ENCODE measurements around the gene CREB3L2. TPM values are rescaled to one million over a fixed set of nuclear protein-coding genes. Genes with fewer than 3 reads are reported as not detected.

Gene CREB3L2
- total RNA-seq, 4 donors from 2014 or later, result 2.8 to 12.0 (median 5.4) TPM

DNA sequence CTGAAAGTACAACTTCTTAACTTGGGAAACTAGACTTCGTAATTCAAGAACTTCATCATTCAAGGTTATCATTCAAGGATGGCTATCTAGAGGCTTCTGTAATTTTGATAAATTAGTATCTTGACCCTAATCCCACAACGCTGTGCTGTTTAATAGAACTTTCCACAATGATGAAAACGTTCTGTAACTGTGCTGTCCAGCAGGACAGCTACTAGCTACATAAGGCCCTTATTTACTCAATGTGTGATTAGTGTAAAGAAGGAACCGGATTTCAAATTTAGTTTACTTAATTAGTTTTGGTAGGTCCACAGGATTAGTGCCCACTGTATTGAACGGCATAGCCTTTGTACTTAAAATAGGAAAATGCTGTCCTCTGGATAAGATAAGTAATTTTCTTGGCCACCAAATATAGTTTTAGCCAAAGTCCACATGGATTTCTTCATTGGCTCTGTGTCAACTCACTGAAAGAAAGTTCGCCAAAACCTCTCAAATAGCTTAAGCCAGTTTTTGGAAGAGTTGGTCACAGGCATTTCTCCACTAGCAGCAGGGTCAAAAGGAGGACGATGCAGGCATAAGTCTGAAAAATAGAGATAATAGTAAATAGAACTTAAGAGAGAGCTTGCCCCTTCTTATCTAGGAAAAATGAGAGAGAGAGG is 172.4 kb downstream of the CREB3L2 start:
- in situ Hi-C loops (cut with MboI; ENCODE audit: low sequenced_read_pairs in 4 of 4), result no loop called here
- no peak for DNase-seq
- H3K27ac ChIP-seq, result no peak overlapping the region
- H3K9me3 ChIP-seq, result peaks cover 0 to 11% (median 0%) of the 10 kb centered on the region in 3 donors
- TF ChIP-seq POLR2A (IDR thresholded peaks at IDR 0.05), result no peak
- TF ChIP-seq, protein P1, sequence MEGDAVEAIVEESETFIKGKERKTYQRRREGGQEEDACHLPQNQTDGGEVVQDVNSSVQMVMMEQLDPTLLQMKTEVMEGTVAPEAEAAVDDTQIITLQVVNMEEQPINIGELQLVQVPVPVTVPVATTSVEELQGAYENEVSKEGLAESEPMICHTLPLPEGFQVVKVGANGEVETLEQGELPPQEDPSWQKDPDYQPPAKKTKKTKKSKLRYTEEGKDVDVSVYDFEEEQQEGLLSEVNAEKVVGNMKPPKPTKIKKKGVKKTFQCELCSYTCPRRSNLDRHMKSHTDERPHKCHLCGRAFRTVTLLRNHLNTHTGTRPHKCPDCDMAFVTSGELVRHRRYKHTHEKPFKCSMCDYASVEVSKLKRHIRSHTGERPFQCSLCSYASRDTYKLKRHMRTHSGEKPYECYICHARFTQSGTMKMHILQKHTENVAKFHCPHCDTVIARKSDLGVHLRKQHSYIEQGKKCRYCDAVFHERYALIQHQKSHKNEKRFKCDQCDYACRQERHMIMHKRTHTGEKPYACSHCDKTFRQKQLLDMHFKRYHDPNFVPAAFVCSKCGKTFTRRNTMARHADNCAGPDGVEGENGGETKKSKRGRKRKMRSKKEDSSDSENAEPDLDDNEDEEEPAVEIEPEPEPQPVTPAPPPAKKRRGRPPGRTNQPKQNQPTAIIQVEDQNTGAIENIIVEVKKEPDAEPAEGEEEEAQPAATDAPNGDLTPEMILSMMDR (IDR thresholded peaks at IDR 0.05 in 4 of 5, conservative IDR thresholded peaks at IDR 0.05 in 1 of 5), result no peak
- no peaks in the 10 kb centered on the region for H3K36me3 ChIP-seq
- H3K27me3 ChIP-seq, result no peaks in the 10 kb centered on the region
- H3K4me3 ChIP-seq, result no peak overlapping the region
- peaks cover 0 to 6% of the 10 kb centered on the region in 2 donors for H3K4me1 ChIP-seq
- intact Hi-C loops (cut with DNase I; ENCODE audit: low total_unique reads), result no loop called here
- no peak for ATAC-seq

DNA sequence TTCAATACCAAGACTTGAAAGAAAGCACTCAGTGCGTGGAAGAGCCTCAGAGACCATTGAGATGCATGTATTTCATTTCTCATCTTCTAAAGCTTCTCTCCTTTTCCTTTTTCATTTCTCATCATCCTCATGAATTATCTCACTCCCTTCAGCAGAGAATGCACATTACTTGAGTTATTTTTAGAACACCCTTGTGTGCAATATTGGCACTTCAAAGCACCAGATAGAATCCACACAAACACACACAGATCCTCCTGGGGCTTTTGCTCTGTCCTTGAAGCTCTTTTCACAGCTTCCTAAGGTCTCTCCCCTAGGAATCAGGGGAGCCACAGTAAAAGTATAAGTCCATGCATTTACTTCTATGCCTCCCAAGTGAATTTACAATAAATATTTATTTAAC is 173.4 kb downstream of the CREB3L2 start:
- in situ Hi-C loops (cut with MboI; ENCODE audit: low sequenced_read_pairs in 4 of 4), result no loop called here
- TF ChIP-seq POLR2A (IDR thresholded peaks at IDR 0.05), result no peak
- TF ChIP-seq, protein P1 (IDR thresholded peaks at IDR 0.05 in 4 of 5, conservative IDR thresholded peaks at IDR 0.05 in 1 of 5), result no peak
- intact Hi-C loops (cut with DNase I; ENCODE audit: low total_unique reads), result no loop called here
- DNase-seq, result no peak
- no peaks in the 10 kb centered on the region for H3K36me3 ChIP-seq
- ATAC-seq, result no peak
- H3K27ac ChIP-seq, result no peak overlapping the region
- no peak overlapping the region for H3K4me3 ChIP-seq
- H3K9me3 ChIP-seq, result peaks cover 0 to 11% (median 0%) of the 10 kb centered on the region in 3 donors
- H3K27me3 ChIP-seq, result no peaks in the 10 kb centered on the region
- peaks cover 0 to 6% of the 10 kb centered on the region in 2 donors for H3K4me1 ChIP-seq

DNA sequence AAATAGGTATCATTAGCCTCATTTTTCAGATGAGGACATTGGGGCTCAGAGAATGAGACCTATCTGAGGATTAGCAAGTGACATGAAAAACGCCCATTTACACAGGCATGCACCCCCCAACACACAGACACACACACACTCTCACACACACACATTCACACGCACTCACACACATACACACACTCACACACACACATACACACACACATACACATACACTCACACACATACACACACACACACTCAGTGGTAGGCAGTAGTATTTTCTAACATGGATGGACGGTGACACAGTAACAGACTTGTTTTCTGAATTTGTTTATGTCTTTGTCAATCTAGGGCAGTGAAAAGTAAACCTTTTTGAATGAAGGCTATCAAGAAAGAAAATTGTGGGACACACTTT is 176.4 kb downstream of the CREB3L2 start:
- Histone ChIP-seq H3K4me1 (peaks cover 0 to 6% of the 10 kb centered on the region in 2 donors), H3K36me3 (no peaks in the 10 kb centered on the region), H3K27ac (no peak overlapping the region), H3K4me3 (no peak overlapping the region), H3K9me3 (no peaks in the 10 kb centered on the region), H3K27me3 (no peaks in the 10 kb centered on the region)
- TF ChIP-seq, protein P1 (IDR thresholded peaks at IDR 0.05 in 4 of 5, conservative IDR thresholded peaks at IDR 0.05 in 1 of 5), result no peak
- no peak for TF ChIP-seq POLR2A (IDR thresholded peaks at IDR 0.05)
- DNase-seq, result no peak
- ATAC-seq, result no peak
- in situ Hi-C loops (cut with MboI; ENCODE audit: low sequenced_read_pairs in 4 of 4), result no loop called here
- intact Hi-C loops (cut with DNase I; ENCODE audit: low total_unique reads), result no loop called here

Other genes with a start within 250 kb of the CREB3L2 start
- gene DGKI, start 155.1 kb downstream of the CREB3L2 start, total RNA-seq, result 1 to 10 TPM in 1 of 4 donors, under 1 TPM in 2, not detected in 1; 0.02 to 1.8 (median 0.07) TPM
- under 1 TPM in 1 of 4 donors, not detected in 3; 0.20 TPM for gene AKR1D1, start 74.4 kb upstream of the CREB3L2 start, total RNA-seq